Measurements from ENCODE around the gene DBR1. TPM values are rescaled to one million over a fixed set of nuclear protein-coding genes. Genes with fewer than 3 reads are reported as not detected.

Gene DBR1
- total RNA-seq, 2 experiments from 2014 or later, result 23.1 to 24.6 TPM

GRCh38 chr3:138135146-138135832 is 39.4 kb downstream of the DBR1 start:
- no peaks in the 10 kb centered on the region for H3K9me3 Mint-ChIP-seq
- no peak overlapping the region for H3K27ac Mint-ChIP-seq
- Histone ChIP-seq H3K4me1 (ENCODE audit: insufficient read depth, low read length) (no peaks in the 10 kb centered on the region), H3K9me3 (ENCODE audit: control insufficient read depth in 1 of 2, insufficient read depth in 1 of 2, low read length in 2 of 2) (no peaks in the 10 kb centered on the region), H3K36me3 (ENCODE audit: insufficient read depth, low read length) (no peaks in the 10 kb centered on the region), H3K27me3 (ENCODE audit: control insufficient read depth in 1 of 2, insufficient read depth in 2 of 2, low read length in 2 of 2) (peaks cover 0 to 4% of the 10 kb centered on the region in 2 experiments), H3K4me3 (ENCODE audit: low read length) (no peak overlapping the region), H3K27ac (ENCODE audit: low read depth in 1 of 2, low read length in 2 of 2) (no peak overlapping the region)
- ATAC-seq (ENCODE audit: poor library complexity) (no peak), DNase-seq (no peak)
- no peaks in the 10 kb centered on the region for H3K36me3 Mint-ChIP-seq (ENCODE audit: low read depth)
- no peaks in the 10 kb centered on the region for H3K4me1 Mint-ChIP-seq (ENCODE audit: low read depth)
- no peak overlapping the region for H3K4me3 Mint-ChIP-seq
- TF ChIP-seq CTCF (IDR thresholded peaks at IDR 0.05), result no peak
- CTCF ChIA-PET, result no interaction called here
- H3K27me3 Mint-ChIP-seq, result peaks cover 17% of the 10 kb centered on the region
- POLR2A ChIA-PET, result no interaction called here
- intact Hi-C loops (cut with DNase I, micrococcal nuclease), result no loop called here

DNA sequence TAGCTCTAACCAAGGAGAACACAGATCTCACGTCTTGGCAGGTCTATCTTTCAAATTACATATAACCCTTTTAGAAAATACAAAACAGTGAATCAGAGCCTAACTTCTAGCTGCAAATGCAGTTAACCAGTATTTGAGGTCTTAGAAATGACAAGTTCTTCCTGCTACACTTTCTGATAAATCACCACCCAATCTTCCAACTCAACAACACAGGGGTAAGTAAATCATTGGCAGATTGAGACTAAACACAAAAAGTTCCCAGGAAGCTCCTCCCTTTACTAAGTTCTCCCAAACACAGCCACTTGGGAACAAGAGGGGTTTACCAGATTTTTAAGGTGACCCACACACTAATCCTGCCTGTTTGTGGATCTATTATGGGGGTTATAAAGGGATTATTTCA is 42.5 kb downstream of the DBR1 start, which contains the start of gene A4GNT:
Gene A4GNT, minus strand, starts transcription at position 152 of the 400 bp plus-strand sequence. CDS start 1,134 bp downstream, outside the sequence.
- no peak for DNase-seq
- intact Hi-C loops (cut with DNase I, micrococcal nuclease), result no loop called here
- H3K4me1 Mint-ChIP-seq (ENCODE audit: low read depth), result no peaks in the 10 kb centered on the region

GRCh38 chr3:138127636-138128365 is 46.9 kb downstream of the DBR1 start:
- ATAC-seq (ENCODE audit: poor library complexity) (no peak), DNase-seq (no peak)
- no peak for TF ChIP-seq CTCF (IDR thresholded peaks at IDR 0.05)
- ChIA-PET POLR2A (no interaction called here), CTCF (no interaction called here)
- Mint-ChIP-seq H3K36me3 (ENCODE audit: low read depth) (no peaks in the 10 kb centered on the region), H3K4me3 (no peak overlapping the region), H3K27me3 (peaks cover 8% of the 10 kb centered on the region), H3K4me1 (ENCODE audit: low read depth) (no peaks in the 10 kb centered on the region), H3K9me3 (no peaks in the 10 kb centered on the region), H3K27ac (no peak overlapping the region)
- intact Hi-C loops (cut with DNase I, micrococcal nuclease), result no loop called here
- Histone ChIP-seq H3K4me3 (ENCODE audit: low read length) (no peak overlapping the region), H3K27me3 (ENCODE audit: control insufficient read depth in 1 of 2, insufficient read depth in 2 of 2, low read length in 2 of 2) (peaks cover 2 to 4% of the 10 kb centered on the region in 2 experiments), H3K9me3 (ENCODE audit: control insufficient read depth in 1 of 2, insufficient read depth in 1 of 2, low read length in 2 of 2) (no peaks in the 10 kb centered on the region), H3K36me3 (ENCODE audit: insufficient read depth, low read length) (no peaks in the 10 kb centered on the region), H3K27ac (ENCODE audit: low read depth in 1 of 2, low read length in 2 of 2) (no peak overlapping the region), H3K4me1 (ENCODE audit: insufficient read depth, low read length) (no peaks in the 10 kb centered on the region)

More for the DNA sequence above, 42.5 kb downstream of the DBR1 start, which contains the start of gene A4GNT:
- Histone ChIP-seq H3K27ac (ENCODE audit: low read depth in 1 of 2, low read length in 2 of 2) (no peak within 1 kb of the TSS), H3K4me1 (ENCODE audit: insufficient read depth, low read length) (no peaks in the 10 kb centered on the region), H3K9me3 (ENCODE audit: control insufficient read depth in 1 of 2, insufficient read depth in 1 of 2, low read length in 2 of 2) (no peaks in the 10 kb centered on the region), H3K4me3 (ENCODE audit: low read length) (no peak within 1 kb of the TSS), H3K27me3 (ENCODE audit: control insufficient read depth in 1 of 2, insufficient read depth in 2 of 2, low read length in 2 of 2) (peaks cover 0 to 4% of the 10 kb centered on the region in 2 experiments), H3K36me3 (ENCODE audit: insufficient read depth, low read length) (no peaks in the 10 kb centered on the region)
- TF ChIP-seq CTCF (IDR thresholded peaks at IDR 0.05), result no peak
- no peak within 1 kb of the TSS for H3K27ac Mint-ChIP-seq
- no peaks in the 10 kb centered on the region for H3K36me3 Mint-ChIP-seq (ENCODE audit: low read depth)
- no peak within 1 kb of the TSS for H3K4me3 Mint-ChIP-seq
- peaks cover 6% of the 10 kb centered on the region for H3K27me3 Mint-ChIP-seq
- H3K9me3 Mint-ChIP-seq, result no peaks in the 10 kb centered on the region
- ATAC-seq (ENCODE audit: poor library complexity), result no peak
- POLR2A ChIA-PET, result interaction anchor here (0.6 kb wide), 1 partner anchor 9 kb away, joined by 3 read pairs; no protein-coding TSS in a partner anchor
- CTCF ChIA-PET, result interaction anchor here (1.0 kb wide), 1 partner anchor 20 kb away, joined by 3 read pairs; no protein-coding TSS in a partner anchor
